DMS53 (cell line): ENCODE data around the gene EIF3L.
A peak's percentile ranks its signal among the peaks of the same experiment; 100 is the strongest.

ENCODE experiments used
- DNase-seq: peaks from one replicate; lab custom pipeline; 2025; lab: John Stamatoyannopoulos, UW

Gene EIF3L

GRCh38 chr22:37905534-37906363, 56.5 kb downstream of the EIF3L start, which contains the start of gene MICALL1:
MICALL1 (plus strand) TSS chr22:37906297; CDS start chr22:37906423, 126 bp downstream.
- peak; percentile 76 for DNase-seq

GRCh38 chr22:37906364-37907008, 57.3 kb downstream of the EIF3L start:
- DNase-seq, result peak; percentile 51

- no peak for DNase-seq
Measured at GRCh38 chr22:37907036-37907954, 58.1 kb downstream of the EIF3L start.

GRCh38 chr22:37909766-37910165, 60.5 kb downstream of the EIF3L start:
- DNase-seq, result no peak

- peak; percentile 70 for DNase-seq
Measured at GRCh38 chr22:37910890-37911672, 61.9 kb downstream of the EIF3L start.

- no peak for DNase-seq
Measured at GRCh38 chr22:37911697-37912096, 62.5 kb downstream of the EIF3L start.

- DNase-seq, result no peak
Measured at GRCh38 chr22:37912171-37912570, 63.0 kb downstream of the EIF3L start.

- DNase-seq, result no peak
Measured at GRCh38 chr22:37913233-37913721, 64.1 kb downstream of the EIF3L start.

- DNase-seq, result no peak
Measured at GRCh38 chr22:37916311-37916710, 67.1 kb downstream of the EIF3L start.

- DNase-seq, result no peak
Measured at GRCh38 chr22:37917874-37918548, 68.8 kb downstream of the EIF3L start.

GRCh38 chr22:37918580-37919270, 69.5 kb downstream of the EIF3L start:
- DNase-seq, result no peak

GRCh38 chr22:37920126-37920525, 70.9 kb downstream of the EIF3L start:
- no peak for DNase-seq

GRCh38 chr22:37922191-37922590, 73.0 kb downstream of the EIF3L start:
- no peak for DNase-seq

- DNase-seq, result no peak
Measured at GRCh38 chr22:37923927-37924326, 74.7 kb downstream of the EIF3L start.

GRCh38 chr22:37924386-37925065, 75.3 kb downstream of the EIF3L start:
- DNase-seq, result no peak

- no peak for DNase-seq
Measured at GRCh38 chr22:37925330-37925729, 76.1 kb downstream of the EIF3L start.

- DNase-seq, result no peak
Measured at GRCh38 chr22:37925767-37926166, 76.5 kb downstream of the EIF3L start.

GRCh38 chr22:37926358-37926757, 77.1 kb downstream of the EIF3L start:
- DNase-seq, result no peak
